Neural progenitor cell (in vitro differentiated cells): ENCODE data around the gene CYBA. TPM values are rescaled to one million over a fixed set of nuclear protein-coding genes. Genes with fewer than 3 reads are reported as not detected.

Source experiments
- DNase-seq: peaks from one replicate; pipeline ENCODE4 v3.0.0-alpha.2; 2016; ENCODE audit warnings: low spot score
- H2AFZ ChIP-seq: fragments of 200-600 bp; sonication (generic); replicated peaks from 2 replicates; pipeline ENCODE4 v1.6.1; 2016; ENCODE audit warnings: antibody characterized with exemption
- H3F3A ChIP-seq: fragments of 200-600 bp; sonication (generic); 2 replicates; pipeline ENCODE4 v1.6.1; 2016; ENCODE audit warnings: antibody characterized with exemption, low read depth
- H3K27ac ChIP-seq: fragments of 200-600 bp; sonication (generic); 2 replicates; pipeline ENCODE4 v1.5.1; 2016; ENCODE audit warnings: mild to moderate bottlenecking
- H3K27me3 ChIP-seq: fragments of 200-600 bp; sonication (generic); 2 replicates; pipeline ENCODE4 v1.6.1; 2016; ENCODE audit warnings: mild to moderate bottlenecking, moderate library complexity
- H3K36me3 ChIP-seq: fragments of 200-600 bp; sonication (generic); 2 replicates; pipeline ENCODE4 v1.5.1; 2016
- H3K4me1 ChIP-seq: fragments of 200-600 bp; sonication (generic); 2 replicates; pipeline ENCODE4 v1.6.1; 2016; ENCODE audit warnings: mixed run types
- H3K4me2 ChIP-seq: fragments of 200-600 bp; sonication (generic); 2 replicates; pipeline ENCODE4 v1.6.1; 2016
- H3K4me3 ChIP-seq: fragments of 200-600 bp; sonication (generic); 2 replicates; pipeline ENCODE4 v1.5.1; 2016
- H3K79me2 ChIP-seq: fragments of 200-600 bp; sonication (generic); 2 replicates; pipeline ENCODE4 v1.6.1; 2016; ENCODE audit warnings: low read depth
- H3K9ac ChIP-seq: fragments of 200-600 bp; sonication (generic); 2 replicates; pipeline ENCODE4 v1.6.1; 2016
- H3K9me3 ChIP-seq: fragments of 200-600 bp; sonication (generic); 2 replicates; pipeline ENCODE4 v1.5.1; 2016; ENCODE audit warnings: low read depth
- H4K20me1 ChIP-seq: fragments of 200-600 bp; sonication (generic); 2 replicates; pipeline ENCODE4 v1.6.1; 2016; ENCODE audit warnings: low read depth
- H3K27ac Mint-ChIP-seq: 3 replicates; pipeline ENCODE4 v1.8.0; 2021; ENCODE audit warnings: mixed read lengths
- H3K27me3 Mint-ChIP-seq: 2 replicates; pipeline ENCODE4 v1.8.0; 2022; ENCODE audit warnings: low read depth, mild to moderate bottlenecking, inconsistent platforms, moderate library complexity, mixed read lengths; ENCODE audit not compliant: insufficient read depth
- H3K36me3 Mint-ChIP-seq: 3 replicates; pipeline ENCODE4 v1.8.0; 2021; ENCODE audit warnings: mixed read lengths
- H3K4me1 Mint-ChIP-seq: 3 replicates; pipeline ENCODE4 v1.8.0; 2021; ENCODE audit warnings: mixed read lengths
- H3K4me3 Mint-ChIP-seq: 3 replicates; pipeline ENCODE4 v1.8.0; 2021; ENCODE audit warnings: mild to moderate bottlenecking, moderate library complexity, mixed read lengths
- H3K9me3 Mint-ChIP-seq: 3 replicates; pipeline ENCODE4 v1.8.0; 2020; ENCODE audit warnings: mixed read lengths
- CTCF ChIP-seq: fragments of 200-600 bp; sonication (generic); IDR thresholded peaks from 2 replicates; pipeline ENCODE4 v1.5.1; 2017; ENCODE audit warnings: antibody characterized with exemption, mild to moderate bottlenecking
- EZH2 ChIP-seq: fragments of 200-600 bp; sonication (generic); IDR thresholded peaks from 2 replicates; pipeline ENCODE4 v1.6.1; 2017; ENCODE audit warnings: antibody characterized with exemption, mild to moderate bottlenecking, moderate library complexity
- EZH2phosphoT487 ChIP-seq: fragments of 200-600 bp; sonication (generic); IDR thresholded peaks from 2 replicates; pipeline ENCODE4 v1.6.1; 2017; ENCODE audit warnings: antibody characterized with exemption
- total RNA-seq: library from RNA; depleted of rRNA; stranded (reverse); fragments of >200 nt; gene quantifications from 2 replicates; pipeline ENCODE4 v1.2.3, GENCODE V29; 2015; ENCODE audit warnings: low replicate concordance

The CYBA gene
- total RNA-seq, 1 donor from 2014 or later, result 29.9 TPM

- Histone ChIP-seq H2AFZ (no peak overlapping the region), H3K4me3 (no peak overlapping the region), H3F3A (no peaks in the 10 kb centered on the region), H3K9ac (no peak overlapping the region), H4K20me1 (no peaks in the 10 kb centered on the region), H3K79me2 (no peaks in the 10 kb centered on the region), H3K36me3 (no peaks in the 10 kb centered on the region), H3K4me2 (no peak overlapping the region), H3K27ac (no peak overlapping the region), H3K9me3 (no peaks in the 10 kb centered on the region), H3K4me1 (no peaks in the 10 kb centered on the region), H3K27me3 (no peaks in the 10 kb centered on the region)
- Mint-ChIP-seq H3K4me3 (no peak overlapping the region), H3K27ac (no peak overlapping the region), H3K27me3 (peaks cover 4% of the 10 kb centered on the region), H3K4me1 (no peaks in the 10 kb centered on the region), H3K36me3 (no peaks in the 10 kb centered on the region), H3K9me3 (no peaks in the 10 kb centered on the region)
- TF ChIP-seq CTCF (no peak), EZH2 (no peak), EZH2phosphoT487 (no peak)
- no peak for DNase-seq
These were observed 45.6 kb upstream of the CYBA start for GRCh38 chr16:88696441-88696840.

GRCh38 chr16:88695753-88696152 lies 44.9 kb upstream of the CYBA start:
- H3K9me3 Mint-ChIP-seq, result no peaks in the 10 kb centered on the region
- H3K4me3 Mint-ChIP-seq, result no peak overlapping the region
- Histone ChIP-seq H3K4me1 (no peaks in the 10 kb centered on the region), H3K4me3 (no peak overlapping the region), H3K27ac (no peak overlapping the region), H3K36me3 (no peaks in the 10 kb centered on the region), H3F3A (no peaks in the 10 kb centered on the region), H3K79me2 (no peaks in the 10 kb centered on the region), H3K4me2 (no peak overlapping the region), H3K9ac (no peak overlapping the region), H2AFZ (no peak overlapping the region), H3K27me3 (no peaks in the 10 kb centered on the region), H3K9me3 (no peaks in the 10 kb centered on the region), H4K20me1 (no peaks in the 10 kb centered on the region)
- H3K27ac Mint-ChIP-seq, result no peak overlapping the region
- no peaks in the 10 kb centered on the region for H3K4me1 Mint-ChIP-seq
- TF ChIP-seq CTCF (no peak), EZH2phosphoT487 (no peak), EZH2 (no peak)
- H3K36me3 Mint-ChIP-seq, result no peaks in the 10 kb centered on the region
- no peak for DNase-seq
- H3K27me3 Mint-ChIP-seq, result peaks cover 4% of the 10 kb centered on the region

- H3K4me1 ChIP-seq, result no peaks in the 10 kb centered on the region
These were observed 44.4 kb upstream of the CYBA start for GRCh38 chr16:88695218-88695617.

More at GRCh38 chr16:88695218-88695617, 44.4 kb upstream of the CYBA start:
- no peak for DNase-seq
- no peaks in the 10 kb centered on the region for H3F3A ChIP-seq
- H3K27ac ChIP-seq, result no peak overlapping the region
- H3K36me3 Mint-ChIP-seq, result no peaks in the 10 kb centered on the region
- no peak overlapping the region for H3K4me3 ChIP-seq
- H2AFZ ChIP-seq, result no peak overlapping the region
- H3K27me3 ChIP-seq, result no peaks in the 10 kb centered on the region
- H3K27me3 Mint-ChIP-seq, result peaks cover 4% of the 10 kb centered on the region
- H3K36me3 ChIP-seq, result no peaks in the 10 kb centered on the region
- H3K4me3 Mint-ChIP-seq, result no peak overlapping the region
- no peaks in the 10 kb centered on the region for H3K9me3 ChIP-seq
- H3K4me2 ChIP-seq, result no peak overlapping the region
- H3K9ac ChIP-seq, result no peak overlapping the region
- TF ChIP-seq EZH2 (no peak), CTCF (no peak), EZH2phosphoT487 (no peak)
- H3K4me1 Mint-ChIP-seq, result no peaks in the 10 kb centered on the region
- H4K20me1 ChIP-seq, result no peaks in the 10 kb centered on the region
- no peak overlapping the region for H3K27ac Mint-ChIP-seq
- H3K79me2 ChIP-seq, result no peaks in the 10 kb centered on the region
- H3K9me3 Mint-ChIP-seq, result no peaks in the 10 kb centered on the region
